ENCODE results near the gene SMAD5. TPM values are rescaled to one million over a fixed set of nuclear protein-coding genes. Genes with fewer than 3 reads are reported as not detected.

SMAD5 gene
- total RNA-seq, 2 donors from 2014 or later: 97.8 to 105 TPM

DNA sequence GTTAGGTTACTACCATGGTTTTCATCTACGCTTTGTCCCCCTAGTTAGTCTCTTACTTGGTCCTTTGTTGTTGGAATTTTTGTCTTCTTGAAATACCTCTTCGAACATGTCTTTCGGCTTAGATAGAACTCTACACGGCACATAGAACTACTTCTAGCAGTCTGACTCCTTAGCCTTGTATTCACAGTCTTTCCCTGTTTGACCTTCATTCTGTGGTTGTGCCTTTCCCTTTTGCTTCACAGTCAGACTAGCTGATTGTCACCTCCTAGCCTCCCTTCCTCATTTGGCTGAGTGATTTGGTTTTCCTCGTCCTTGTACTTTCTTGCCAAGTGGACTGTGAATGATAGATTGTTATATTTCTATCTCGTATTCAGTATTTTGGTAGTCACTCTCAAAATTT is 10.7 kb downstream of the SMAD5 start:
- no peaks in the 10 kb centered on the region for H3K27me3 Mint-ChIP-seq (ENCODE audit: insufficient read depth)
- H3K4me1 ChIP-seq (ENCODE audit: control insufficient read depth, insufficient read depth, low read length): peaks cover 2% of the 10 kb centered on the region
- H3K27ac Mint-ChIP-seq: no peak overlapping the region
- peaks cover 1% of the 10 kb centered on the region for H3K36me3 ChIP-seq (ENCODE audit: control insufficient read depth, insufficient read depth, low read length)
- peaks cover 14% of the 10 kb centered on the region for H3K4me1 Mint-ChIP-seq
- no peak overlapping the region for H3K27ac ChIP-seq (ENCODE audit: low read depth, low read length)
- H3K9me3 Mint-ChIP-seq: no peaks in the 10 kb centered on the region
- H3K36me3 Mint-ChIP-seq (ENCODE audit: low read depth): no peaks in the 10 kb centered on the region
- TF ChIP-seq, protein P1, sequence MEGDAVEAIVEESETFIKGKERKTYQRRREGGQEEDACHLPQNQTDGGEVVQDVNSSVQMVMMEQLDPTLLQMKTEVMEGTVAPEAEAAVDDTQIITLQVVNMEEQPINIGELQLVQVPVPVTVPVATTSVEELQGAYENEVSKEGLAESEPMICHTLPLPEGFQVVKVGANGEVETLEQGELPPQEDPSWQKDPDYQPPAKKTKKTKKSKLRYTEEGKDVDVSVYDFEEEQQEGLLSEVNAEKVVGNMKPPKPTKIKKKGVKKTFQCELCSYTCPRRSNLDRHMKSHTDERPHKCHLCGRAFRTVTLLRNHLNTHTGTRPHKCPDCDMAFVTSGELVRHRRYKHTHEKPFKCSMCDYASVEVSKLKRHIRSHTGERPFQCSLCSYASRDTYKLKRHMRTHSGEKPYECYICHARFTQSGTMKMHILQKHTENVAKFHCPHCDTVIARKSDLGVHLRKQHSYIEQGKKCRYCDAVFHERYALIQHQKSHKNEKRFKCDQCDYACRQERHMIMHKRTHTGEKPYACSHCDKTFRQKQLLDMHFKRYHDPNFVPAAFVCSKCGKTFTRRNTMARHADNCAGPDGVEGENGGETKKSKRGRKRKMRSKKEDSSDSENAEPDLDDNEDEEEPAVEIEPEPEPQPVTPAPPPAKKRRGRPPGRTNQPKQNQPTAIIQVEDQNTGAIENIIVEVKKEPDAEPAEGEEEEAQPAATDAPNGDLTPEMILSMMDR (conservative IDR thresholded peaks at IDR 0.05): no peak
- no peaks in the 10 kb centered on the region for H3K27me3 ChIP-seq (ENCODE audit: control insufficient read depth, insufficient read depth, low read length, poor library complexity, severe bottlenecking)
- DNase-seq: no peak
- H3K9me3 ChIP-seq (ENCODE audit: control insufficient read depth, low read length): no peaks in the 10 kb centered on the region
- no peak overlapping the region for H3K4me3 Mint-ChIP-seq
- no peak overlapping the region for H3K4me3 ChIP-seq (ENCODE audit: low read length)
- 91 to 100% methylated on average over 4 to 6 of the region's 6 CpGs for WGBS, 2 experiments (ENCODE audit: insufficient coverage in 1 of 2, insufficient read length in 1 of 2)
- no peak overlapping the region for H3K9ac ChIP-seq (ENCODE audit: extremely low read depth, low read length, poor library complexity, severe bottlenecking)

DNA sequence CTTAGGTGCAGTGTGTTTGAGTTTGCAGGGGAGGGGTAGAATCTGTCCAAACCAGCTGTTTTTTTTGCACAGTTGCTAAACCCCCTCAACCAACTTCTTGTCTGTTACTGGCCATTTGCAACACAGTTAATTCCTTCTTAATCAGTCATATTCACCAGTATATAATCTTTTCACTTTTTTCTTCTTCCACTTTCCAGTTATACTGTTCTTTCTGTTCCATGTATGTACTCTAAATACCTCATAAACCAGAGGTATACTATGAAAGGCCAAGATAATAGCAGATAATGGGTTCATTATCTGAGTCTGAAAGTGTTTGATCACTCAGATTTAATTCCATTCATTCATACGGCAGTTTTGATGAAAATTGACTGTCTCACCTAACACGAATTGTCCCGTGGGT is 11.1 kb downstream of the SMAD5 start:
- H3K27me3 ChIP-seq (ENCODE audit: control insufficient read depth, insufficient read depth, low read length, poor library complexity, severe bottlenecking): no peaks in the 10 kb centered on the region
- H3K36me3 ChIP-seq (ENCODE audit: control insufficient read depth, insufficient read depth, low read length): peaks cover 6% of the 10 kb centered on the region
- TF ChIP-seq, protein P1 (conservative IDR thresholded peaks at IDR 0.05): no peak
- Mint-ChIP-seq H3K36me3 (ENCODE audit: low read depth) (no peaks in the 10 kb centered on the region), H3K4me3 (no peak overlapping the region), H3K27ac (no peak overlapping the region), H3K27me3 (ENCODE audit: insufficient read depth) (no peaks in the 10 kb centered on the region), H3K4me1 (peaks cover 11% of the 10 kb centered on the region), H3K9me3 (no peaks in the 10 kb centered on the region)
- H3K4me1 ChIP-seq (ENCODE audit: control insufficient read depth, insufficient read depth, low read length): peaks cover 2% of the 10 kb centered on the region
- no peak overlapping the region for H3K4me3 ChIP-seq (ENCODE audit: low read length)
- H3K9ac ChIP-seq (ENCODE audit: extremely low read depth, low read length, poor library complexity, severe bottlenecking): no peak overlapping the region
- DNase-seq: no peak
- H3K27ac ChIP-seq (ENCODE audit: low read depth, low read length): no peak overlapping the region
- H3K9me3 ChIP-seq (ENCODE audit: control insufficient read depth, low read length): no peaks in the 10 kb centered on the region
- 94 to 100% methylated on average over 3 of the region's 3 CpGs for WGBS, 2 experiments (ENCODE audit: insufficient coverage in 1 of 2, insufficient read length in 1 of 2)

DNA sequence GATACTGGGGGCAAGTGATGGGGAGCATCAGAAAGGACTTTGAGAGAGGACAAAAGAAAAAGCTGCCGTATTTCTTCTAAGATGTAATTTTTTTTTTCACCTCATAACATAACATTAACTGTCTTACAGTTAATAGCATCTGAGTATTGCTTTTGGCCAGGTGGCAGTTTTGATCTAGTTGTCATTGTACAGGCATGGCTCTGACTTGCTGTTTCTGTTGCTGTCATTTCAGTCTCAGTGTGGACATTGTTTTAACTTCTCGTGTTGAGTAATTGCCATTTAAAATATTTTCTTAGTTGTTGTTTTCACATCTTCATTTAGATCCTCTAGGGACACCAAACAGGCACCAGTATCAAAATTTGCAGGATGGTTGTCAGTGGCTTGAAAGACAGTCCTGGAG is 12.4 kb downstream of the SMAD5 start:
- no peaks in the 10 kb centered on the region for H3K9me3 ChIP-seq (ENCODE audit: control insufficient read depth, low read length)
- H3K9ac ChIP-seq (ENCODE audit: extremely low read depth, low read length, poor library complexity, severe bottlenecking): no peak overlapping the region
- Mint-ChIP-seq H3K4me3 (no peak overlapping the region), H3K27me3 (ENCODE audit: insufficient read depth) (no peaks in the 10 kb centered on the region), H3K36me3 (ENCODE audit: low read depth) (no peaks in the 10 kb centered on the region), H3K9me3 (no peaks in the 10 kb centered on the region), H3K4me1 (peaks cover 15% of the 10 kb centered on the region), H3K27ac (no peak overlapping the region)
- TF ChIP-seq, protein P1 (conservative IDR thresholded peaks at IDR 0.05): no peak
- 79 to 86% methylated on average over 1 to 2 of the region's 2 CpGs for WGBS, 2 experiments (ENCODE audit: insufficient coverage in 1 of 2, insufficient read length in 1 of 2)
- H3K27ac ChIP-seq (ENCODE audit: low read depth, low read length): no peak overlapping the region
- no peaks in the 10 kb centered on the region for H3K27me3 ChIP-seq (ENCODE audit: control insufficient read depth, insufficient read depth, low read length, poor library complexity, severe bottlenecking)
- H3K4me3 ChIP-seq (ENCODE audit: low read length): no peak overlapping the region
- H3K36me3 ChIP-seq (ENCODE audit: control insufficient read depth, insufficient read depth, low read length): peaks cover 13% of the 10 kb centered on the region
- no peaks in the 10 kb centered on the region for H3K4me1 ChIP-seq (ENCODE audit: control insufficient read depth, insufficient read depth, low read length)
- DNase-seq: no peak

Measured in endodermal cell (in vitro differentiated cells).